ENCODE measurements around the gene OBSCN. TPM values are rescaled to one million over a fixed set of nuclear protein-coding genes. Genes with fewer than 3 reads are reported as not detected.

OBSCN gene
- total and polyA plus RNA-seq, 2 of the 4 experiments (the other 2 are of a cell fraction), result 4.1 to 9.5 TPM

- no peak overlapping the region for H2AK9ac ChIP-seq (replicated peaks; ENCODE audit: low read depth, low read length, poor library complexity)
- H3K4me2 ChIP-seq (ENCODE audit: low read depth, low read length), result no peak overlapping the region
- no TSS peak for BruUV-seq (replicated peaks)
- no peak overlapping the region for H3K18ac ChIP-seq (ENCODE audit: low read depth, low read length)
- H3K27me3 ChIP-seq (ENCODE audit: control insufficient read depth, insufficient read depth, low read length), result no peaks in the 10 kb centered on the region
- no peaks in the 10 kb centered on the region for H3K79me1 ChIP-seq (ENCODE audit: low read depth in 1 of 2, low read length in 2 of 2)
- peaks cover 68% of the 10 kb centered on the region for H3K36me3 ChIP-seq (ENCODE audit: control insufficient read depth, insufficient read depth, low read length)
- no peaks in the 10 kb centered on the region for H4K20me1 ChIP-seq (ENCODE audit: insufficient read depth, low read length)
- no peak overlapping the region for H3K14ac ChIP-seq (replicated peaks; ENCODE audit: low read depth, low read length)
- ChIA-PET CTCF (no interaction called here), POLR2A (ENCODE audit: unreplicated experiment) (no interaction called here)
- ATAC-seq (ENCODE audit: low read depth) (no peak), DNase-seq (no peak)
- no peak overlapping the region for H3K23ac ChIP-seq (ENCODE audit: low read depth, low read length)
- no peak overlapping the region for H4K8ac ChIP-seq (ENCODE audit: low read depth in 2 of 2, low read length in 2 of 2)
- in situ Hi-C loops (cut with MboI; ENCODE audit: low sequenced_read_pairs), result no loop called here
- H3K9ac ChIP-seq (ENCODE audit: low read depth, low read length), result no peak overlapping the region
- intact Hi-C loops (cut with micrococcal nuclease), result no loop called here
- dilution Hi-C loops (cut with HindIII; ENCODE audit: low sequenced_read_pairs, unreplicated experiment), result no loop called here
- H4K91ac ChIP-seq (ENCODE audit: insufficient read depth, low read depth, low read length), result no peak overlapping the region
- H2BK5ac ChIP-seq (ENCODE audit: low read depth, low read length, poor library complexity, severe bottlenecking), result no peak overlapping the region
- no peak overlapping the region for H3K56ac ChIP-seq (ENCODE audit: extremely low read depth, insufficient read depth, low read length)
- no peaks in the 10 kb centered on the region for H3K9me1 ChIP-seq (ENCODE audit: insufficient read depth, low read length)
- no peak overlapping the region for H2BK120ac ChIP-seq (ENCODE audit: low read depth, low read length)
- H2AK5ac ChIP-seq (ENCODE audit: low read depth, low read length), result no peak overlapping the region
- 60% methylated on average over 2 of the region's 3 CpGs; no CpG with 5 or more reads in 1 of the 2 experiments for WGBS, 2 experiments (ENCODE audit: extremely low coverage in 2 of 2, insufficient read length in 1 of 2)
- H2BK20ac ChIP-seq (ENCODE audit: low read depth, low read length), result no peak overlapping the region
- H3K4me1 ChIP-seq (ENCODE audit: control insufficient read depth, insufficient read depth, low read length), result no peaks in the 10 kb centered on the region
- no peak overlapping the region for H2AFZ ChIP-seq (replicated peaks; ENCODE audit: low read length, poor library complexity)
- H3K27ac ChIP-seq (ENCODE audit: insufficient read depth, low read length), result no peak overlapping the region
- no peak overlapping the region for H3K4ac ChIP-seq (ENCODE audit: low read depth, low read length)
- no peak for TF ChIP-seq ELK1 (IDR thresholded peaks at IDR 0.05; ENCODE audit: borderline replicate concordance, low read depth, low read length)
- TF ChIP-seq POLR2A (IDR thresholded peaks at IDR 0.05; ENCODE audit: low read depth, low read length), result no peak
- no peak for TF ChIP-seq USF2 (IDR thresholded peaks at IDR 0.05; ENCODE audit: low read depth, low read length)
- no peak for TF ChIP-seq RCOR1 (IDR thresholded peaks at IDR 0.05; ENCODE audit: insufficient replicate concordance, low read length)
- no peak for TF ChIP-seq SMC3 (IDR thresholded peaks at IDR 0.05; ENCODE audit: low read depth, low read length)
- TF ChIP-seq CTCF (conservative IDR thresholded peaks at IDR 0.05; ENCODE audit: low read depth, low read length), result no peak
- TF ChIP-seq MAZ (IDR thresholded peaks at IDR 0.05; ENCODE audit: borderline replicate concordance, low read depth, low read length), result no peak
- no peak for TF ChIP-seq RAD21 (IDR thresholded peaks at IDR 0.05; ENCODE audit: low read length)
- no peak overlapping the region for H2BK15ac ChIP-seq (ENCODE audit: low read depth, low read length)
- no peak overlapping the region for H3K4me3 ChIP-seq (ENCODE audit: insufficient read depth, low read depth, low read length)
- no peak overlapping the region for H4K5ac ChIP-seq (ENCODE audit: low read depth, low read length)
- H3K9me3 ChIP-seq (ENCODE audit: control insufficient read depth, insufficient read depth, low read length), result no peaks in the 10 kb centered on the region
Measured at GRCh38 chr1:228284148-228284495, 76.3 kb downstream of the OBSCN start.
